ENCODE measurements around the gene PTPRN2.

PTPRN2 gene

DNA sequence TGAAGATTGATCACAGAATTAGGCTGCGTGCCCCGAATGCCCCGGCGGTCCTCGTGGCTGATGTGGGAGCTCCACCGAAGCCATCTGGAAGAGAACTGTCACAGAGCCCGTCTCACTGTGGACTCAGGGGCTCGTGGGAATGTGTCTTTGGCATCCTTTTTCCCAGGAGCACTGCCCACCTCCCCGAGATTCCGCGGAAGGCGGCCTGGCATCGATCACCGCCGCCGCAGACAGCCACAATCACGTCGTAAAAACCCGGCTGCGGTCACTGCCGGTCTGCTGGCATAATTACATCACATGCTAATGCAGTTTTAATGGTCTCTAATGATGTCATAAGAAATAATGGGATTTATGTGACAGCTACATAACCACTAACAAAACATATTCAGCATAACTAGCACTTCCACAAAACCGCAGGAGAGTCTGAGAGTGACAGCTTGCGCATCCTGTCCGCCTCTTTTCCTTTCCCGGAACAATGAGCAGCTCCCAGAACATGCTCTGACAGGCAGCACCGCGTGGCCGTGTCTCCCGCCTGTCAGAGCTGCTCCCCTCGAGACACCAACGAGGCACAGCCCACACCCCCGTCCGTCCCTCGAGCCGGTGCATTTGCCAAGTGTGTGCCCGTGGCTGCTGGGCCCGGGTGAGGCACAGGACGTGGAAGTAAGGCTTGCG, 490.0 kb downstream of the PTPRN2 start:
- peak in 40 of 42 donors; percentile 11 to 88 (median 57) for DNase-seq

DNA sequence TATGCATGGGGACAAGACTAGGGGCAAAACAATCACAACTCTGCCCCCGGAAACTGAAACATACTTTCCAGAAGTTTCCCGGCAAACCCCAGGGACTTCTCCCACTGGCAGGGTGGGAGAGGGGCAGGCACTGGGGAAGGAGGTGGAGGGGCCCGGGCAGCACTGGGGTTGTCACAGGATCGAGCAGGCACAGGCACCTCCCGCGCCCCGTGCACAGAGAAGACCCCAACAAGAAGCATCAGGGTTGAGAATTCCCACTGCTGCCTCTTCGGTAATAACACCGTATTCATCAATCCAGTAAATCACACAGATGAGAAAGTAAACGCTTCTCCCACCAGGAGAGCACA, 490.5 kb downstream of the PTPRN2 start:
- peak in 1 of 42 donors; percentile 1 for DNase-seq
- intact Hi-C loops (cut with DNase I), result no loop called here

More for the DNA sequence above, 490.0 kb downstream of the PTPRN2 start:
- intact Hi-C loops (cut with DNase I), result no loop called here

DNA sequence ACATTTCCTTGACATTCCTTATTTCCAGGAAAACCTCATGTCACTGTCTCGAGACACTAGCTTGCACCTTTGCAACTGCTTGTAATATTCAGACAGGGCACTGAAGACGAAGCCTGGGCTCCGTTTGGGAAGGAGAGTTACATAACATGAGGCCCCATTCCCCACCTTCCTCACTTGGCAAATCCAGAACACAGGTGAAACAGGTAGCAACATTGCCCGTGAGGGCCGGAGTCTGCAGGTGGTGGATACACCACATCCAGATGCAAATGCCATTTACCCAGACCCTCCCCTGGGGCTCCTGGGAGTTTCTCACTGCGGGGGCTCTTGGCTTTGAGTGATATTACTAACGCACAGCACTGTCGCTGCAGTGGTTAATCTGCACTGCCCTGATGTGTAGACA, 491.0 kb downstream of the PTPRN2 start:
- intact Hi-C loops (cut with DNase I), result no loop called here
- DNase-seq, result peak in 3 of 42 donors; percentile 2 to 37 (median 33)

DNA sequence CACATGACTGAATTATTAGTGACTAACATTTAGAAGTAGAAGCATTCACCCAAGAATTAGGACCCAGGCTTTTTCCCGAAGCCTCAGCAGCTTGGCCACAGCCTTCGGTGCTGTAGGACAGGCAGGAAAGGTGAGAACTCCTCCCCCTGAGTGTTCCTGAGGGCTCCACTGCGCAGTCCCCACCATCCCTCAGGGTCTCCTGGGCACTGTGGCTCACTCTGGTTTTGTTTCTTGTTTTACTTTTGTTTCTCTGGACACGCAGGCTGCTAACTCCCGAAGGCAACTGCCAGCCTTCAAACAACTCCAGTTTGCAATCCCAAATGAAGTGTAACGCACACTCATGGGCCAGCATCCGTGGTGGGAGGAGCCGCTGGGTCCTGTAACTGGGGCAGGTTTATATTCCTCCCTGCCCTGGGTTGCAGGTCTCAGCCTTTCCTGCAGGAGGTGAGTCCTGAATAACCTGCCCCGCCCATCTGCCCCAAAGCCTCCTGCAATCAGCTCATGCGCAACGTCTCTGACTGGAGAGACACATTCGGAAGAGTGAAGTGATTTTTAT, 492.9 kb downstream of the PTPRN2 start:
- intact Hi-C loops (cut with DNase I), result no loop called here
- DNase-seq, result peak in 1 of 42 donors; percentile 31

- peak in 1 of 42 donors; percentile 15 for DNase-seq
- intact Hi-C loops (cut with DNase I), result no loop called here
These were observed 493.6 kb downstream of the PTPRN2 start for GRCh38 chr7:158094046-158094445.

- intact Hi-C loops (cut with DNase I), result no loop called here
- no peak for DNase-seq
These were observed 494.3 kb downstream of the PTPRN2 start for GRCh38 chr7:158093156-158093796.

DNA sequence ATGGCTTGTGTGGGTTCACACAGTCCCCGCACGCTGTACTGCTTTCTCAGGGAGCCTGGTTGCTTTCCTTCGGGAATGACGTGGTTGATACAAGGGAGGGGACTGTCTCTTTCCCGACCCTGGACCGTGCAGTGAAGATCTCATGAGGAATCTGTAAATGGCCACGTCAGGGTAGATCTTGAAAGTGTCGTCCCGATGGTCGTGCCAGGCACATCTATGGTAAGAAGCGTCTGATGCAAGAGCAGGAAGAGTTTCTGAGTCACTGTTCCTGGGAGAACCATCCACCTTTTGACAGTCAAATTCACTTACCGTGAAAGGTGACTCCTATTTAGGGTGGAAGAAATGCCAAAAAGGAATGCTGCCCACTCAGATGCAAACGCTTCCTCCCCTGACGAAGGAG, 500.4 kb downstream of the PTPRN2 start:
- peak in 19 of 42 donors; percentile 12 to 73 (median 41) for DNase-seq
- intact Hi-C loops (cut with DNase I), result no loop called here

GRCh38 chr7:158085741-158086695, 501.6 kb downstream of the PTPRN2 start:
- intact Hi-C loops (cut with DNase I), result no loop called here
- peak in 1 of 42 donors; percentile 33 for DNase-seq

DNA sequence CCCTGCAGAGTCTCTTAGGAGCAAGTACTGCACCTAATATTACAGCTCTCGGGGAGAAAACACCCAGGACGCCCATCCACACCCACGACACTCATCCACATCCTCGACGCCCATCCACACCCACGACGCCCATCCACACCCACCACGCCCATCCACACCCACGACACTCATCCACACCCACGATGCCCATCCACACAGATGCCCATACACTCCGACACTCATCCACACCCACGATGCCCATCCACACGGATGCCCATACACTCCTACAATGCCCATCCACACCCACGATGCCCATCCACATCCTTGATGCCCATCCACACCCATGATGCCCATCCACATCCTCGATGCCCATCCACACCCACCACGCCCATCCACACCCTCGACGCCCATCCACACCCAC, 503.1 kb downstream of the PTPRN2 start:
- DNase-seq, result no peak
- intact Hi-C loops (cut with DNase I), result no loop called here

- intact Hi-C loops (cut with DNase I), result no loop called here
- DNase-seq, result peak in 1 of 42 donors; percentile 30
These were observed 503.9 kb downstream of the PTPRN2 start for GRCh38 chr7:158083526-158084310.

GRCh38 chr7:158082761-158083160, 504.9 kb downstream of the PTPRN2 start:
- peak in 1 of 42 donors; percentile 15 for DNase-seq
- intact Hi-C loops (cut with DNase I), result no loop called here

DNA sequence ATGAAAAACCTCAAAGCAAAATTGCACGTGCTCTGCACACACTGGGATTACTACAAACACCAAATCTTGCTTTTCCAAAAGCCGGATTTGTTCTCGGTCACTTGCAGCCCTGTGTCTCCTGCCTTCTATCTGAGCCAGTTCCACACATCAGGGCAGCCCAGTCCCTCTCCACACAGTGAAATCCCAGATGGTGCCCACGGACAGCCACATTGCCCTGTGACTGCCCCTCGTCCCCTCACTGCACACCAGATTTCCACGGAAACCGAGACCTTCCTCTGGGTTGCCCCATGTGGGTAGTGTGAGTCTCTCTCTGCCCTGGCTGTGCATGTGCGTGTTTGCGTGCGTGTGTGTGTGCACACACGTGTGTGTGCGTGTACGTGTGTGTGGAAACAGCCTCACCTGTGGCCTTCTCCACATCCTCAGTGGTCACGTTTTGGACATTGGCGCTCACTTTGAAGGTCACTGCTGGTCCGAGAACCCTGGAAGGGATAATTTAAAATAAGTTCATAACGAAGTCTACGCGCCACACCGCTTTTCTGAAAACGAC, 506.7 kb downstream of the PTPRN2 start:
- DNase-seq, result peak in 1 of 42 donors; percentile 26
- intact Hi-C loops (cut with DNase I), result no loop called here

- intact Hi-C loops (cut with DNase I), result no loop called here
- peak in 2 of 42 donors; percentile 35 to 40 for DNase-seq
These were observed 509.4 kb downstream of the PTPRN2 start for GRCh38 chr7:158077934-158078910.

DNA sequence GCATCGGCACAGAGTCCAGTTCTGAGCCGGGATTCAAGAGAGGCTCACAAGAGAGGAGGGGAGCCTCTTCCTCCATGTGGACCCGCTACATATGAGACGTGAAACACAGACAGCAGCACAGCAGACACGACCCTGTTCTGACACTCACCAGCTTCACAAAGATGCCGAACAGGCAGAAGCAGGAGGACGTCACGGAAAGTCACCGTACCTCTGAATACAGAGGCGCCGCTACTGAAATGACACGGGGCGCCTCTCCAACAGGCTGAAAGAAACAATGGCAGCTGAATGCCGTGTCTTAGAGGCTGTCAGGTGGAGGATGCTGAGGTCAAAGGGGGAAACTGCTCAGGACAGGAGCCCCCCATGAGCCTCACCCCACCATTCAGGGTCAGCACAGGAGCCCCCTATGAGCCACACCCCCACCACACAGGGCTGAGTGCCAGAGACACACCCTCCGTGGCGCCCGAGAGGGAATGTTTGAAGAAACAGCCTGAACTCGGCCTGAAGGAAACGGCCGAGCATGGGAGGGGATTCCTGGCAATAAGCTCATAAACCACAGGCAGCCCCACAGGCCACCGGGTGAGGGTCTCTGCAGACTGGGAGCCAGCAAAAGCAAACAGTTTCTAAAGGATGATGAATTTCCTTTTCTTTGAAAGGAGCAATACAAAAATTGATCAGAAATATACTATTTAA, 510.3 kb downstream of the PTPRN2 start:
- peak in 2 of 42 donors; percentile 18 to 34 for DNase-seq

GRCh38 chr7:158076656-158077055, 511.0 kb downstream of the PTPRN2 start:
- peak in 1 of 42 donors; percentile 40 for DNase-seq
- intact Hi-C loops (cut with DNase I), result no loop called here

More for the DNA sequence above, 510.3 kb downstream of the PTPRN2 start:
- intact Hi-C loops (cut with DNase I), result no loop called here

- intact Hi-C loops (cut with DNase I), result no loop called here
- peak in 2 of 42 donors; percentile 32 to 41 for DNase-seq
These were observed 511.4 kb downstream of the PTPRN2 start for GRCh38 chr7:158076215-158076614.

All from head of caudate nucleus (tissue), 42 donors.